Left lung (tissue), 10 donors: Measurements from ENCODE around the gene M1AP. TPM values are rescaled to one million over a fixed set of nuclear protein-coding genes. Genes with fewer than 3 reads are reported as not detected.
A peak's percentile ranks its signal among the peaks of the same experiment; 100 is the strongest.
"Not testable (repeated sequence)": the region's sequence is repeated elsewhere in the genome, so short reads cannot be mapped to it uniquely, and the experiment has no call there.

ENCODE experiments used
- ATAC-seq: fragments of 200-7000 bp; cut with Tn5 transposase; one replicate; pipeline ENCODE4 v1.9.1; 2020; ENCODE audit warnings: moderate library complexity
- DNase-seq, 4 donors: peaks; one replicate each; pipeline ENCODE4 v3.0.0-alpha.2; 2013 to 2020
- H3K27ac ChIP-seq, 2 donors: fragments of 200-600 bp; sonication (generic) in 1 of 2; one replicate each; pipeline versions ENCODE4 v1.5.0 to v1.8.0; 2020 to 2021
- H3K27me3 ChIP-seq, 2 donors: fragments of 200-600 bp; sonication (generic) in 1 of 2; one replicate each; pipeline versions ENCODE4 v1.5.0 to v1.8.0; 2020 to 2021
- H3K36me3 ChIP-seq, 2 donors: fragments of 200-600 bp; sonication (generic) in 1 of 2; one replicate each; pipeline versions ENCODE4 v1.5.0 to v1.8.0; 2020 to 2021
- H3K4me1 ChIP-seq, 2 donors: fragments of 200-600 bp; one replicate each; pipeline ENCODE4 v1.8.0; 2021
- H3K4me3 ChIP-seq, 2 donors: fragments of 200-600 bp; sonication (generic) in 1 of 2; one replicate each; pipeline versions ENCODE4 v1.5.0 to v1.8.0; 2020 to 2021; ENCODE audit warnings: mild to moderate bottlenecking in 1 of 2
- H3K9me3 ChIP-seq, 2 donors: fragments of 200-600 bp; sonication (generic) in 1 of 2; one replicate each; pipeline versions ENCODE4 v1.5.0 to v1.8.0; 2020 to 2021
- intact Hi-C, 2 donors: fragments of 100-400 bp; cut with DNase I; formaldehyde crosslinking; loops; one replicate each; pipeline versions ENCODE4 v1.11.2 to v1.14.2; 2022
- polyA plus RNA-seq, 6 donors: library from polyadenylated mRNA; unstranded; fragments of 120-200 nt; gene quantifications; one replicate each; pipeline ENCODE4 v1.2.1, GENCODE V29; 2013; ENCODE audit not compliant: insufficient read length in 6 of 6
- total RNA-seq, 2 donors: library from RNA; stranded (reverse); fragmentation: NEBNext Ultra II Directional; extraction: Animal tissue kit (Norgen Biotek cat#: 25700); gene quantifications; one replicate each; pipeline ENCODE4 v1.2.1, GENCODE V29; 2021
- TF ChIP-seq, protein P1 (sequence below), 2 donors: fragments of 200-600 bp; sonication (generic) in 1 of 2; IDR thresholded peaks; one replicate each; pipeline versions ENCODE4 v1.5.0 to v1.8.0; 2021; ENCODE audit warnings: antibody characterized with exemption in 2 of 2
- donor health status: DM: no; HTN: yes; CAD: no.
- donor health status: DM: no; HTN: no; CAD: no.

Gene M1AP
- total and polyA plus RNA-seq, 8 donors = 0.14 to 1.1 (median 0.36) TPM

DNA sequence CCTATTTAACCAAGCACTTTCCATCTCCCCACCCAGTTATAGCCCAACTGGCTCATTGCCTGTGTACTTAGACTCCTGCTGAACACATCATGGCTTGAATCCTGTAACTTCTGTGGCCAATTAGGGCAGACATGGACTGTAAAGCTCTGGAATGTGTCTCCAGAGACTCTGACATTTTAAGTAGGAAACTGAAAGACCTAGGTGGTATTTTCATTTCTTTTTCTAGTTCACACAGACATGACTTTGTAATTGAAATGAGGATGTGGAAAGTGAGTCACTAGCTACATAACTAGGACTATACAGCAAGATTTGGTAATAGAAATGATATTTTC, 81.4 kb downstream of the M1AP start:
- DNase-seq (no peak), ATAC-seq (peak; percentile 19)
- Histone ChIP-seq H3K9me3 (no peaks in the 10 kb centered on the region), H3K4me3 (no peak overlapping the region), H3K27me3 (no peaks in the 10 kb centered on the region), H3K36me3 (no peaks in the 10 kb centered on the region), H3K27ac (no peak overlapping the region), H3K4me1 (peaks cover 0 to 20% of the 10 kb centered on the region in 2 donors)
- intact Hi-C loops = no loop called here
- TF ChIP-seq, protein P1, sequence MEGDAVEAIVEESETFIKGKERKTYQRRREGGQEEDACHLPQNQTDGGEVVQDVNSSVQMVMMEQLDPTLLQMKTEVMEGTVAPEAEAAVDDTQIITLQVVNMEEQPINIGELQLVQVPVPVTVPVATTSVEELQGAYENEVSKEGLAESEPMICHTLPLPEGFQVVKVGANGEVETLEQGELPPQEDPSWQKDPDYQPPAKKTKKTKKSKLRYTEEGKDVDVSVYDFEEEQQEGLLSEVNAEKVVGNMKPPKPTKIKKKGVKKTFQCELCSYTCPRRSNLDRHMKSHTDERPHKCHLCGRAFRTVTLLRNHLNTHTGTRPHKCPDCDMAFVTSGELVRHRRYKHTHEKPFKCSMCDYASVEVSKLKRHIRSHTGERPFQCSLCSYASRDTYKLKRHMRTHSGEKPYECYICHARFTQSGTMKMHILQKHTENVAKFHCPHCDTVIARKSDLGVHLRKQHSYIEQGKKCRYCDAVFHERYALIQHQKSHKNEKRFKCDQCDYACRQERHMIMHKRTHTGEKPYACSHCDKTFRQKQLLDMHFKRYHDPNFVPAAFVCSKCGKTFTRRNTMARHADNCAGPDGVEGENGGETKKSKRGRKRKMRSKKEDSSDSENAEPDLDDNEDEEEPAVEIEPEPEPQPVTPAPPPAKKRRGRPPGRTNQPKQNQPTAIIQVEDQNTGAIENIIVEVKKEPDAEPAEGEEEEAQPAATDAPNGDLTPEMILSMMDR (IDR thresholded peaks at IDR 0.05) = no peak

DNA sequence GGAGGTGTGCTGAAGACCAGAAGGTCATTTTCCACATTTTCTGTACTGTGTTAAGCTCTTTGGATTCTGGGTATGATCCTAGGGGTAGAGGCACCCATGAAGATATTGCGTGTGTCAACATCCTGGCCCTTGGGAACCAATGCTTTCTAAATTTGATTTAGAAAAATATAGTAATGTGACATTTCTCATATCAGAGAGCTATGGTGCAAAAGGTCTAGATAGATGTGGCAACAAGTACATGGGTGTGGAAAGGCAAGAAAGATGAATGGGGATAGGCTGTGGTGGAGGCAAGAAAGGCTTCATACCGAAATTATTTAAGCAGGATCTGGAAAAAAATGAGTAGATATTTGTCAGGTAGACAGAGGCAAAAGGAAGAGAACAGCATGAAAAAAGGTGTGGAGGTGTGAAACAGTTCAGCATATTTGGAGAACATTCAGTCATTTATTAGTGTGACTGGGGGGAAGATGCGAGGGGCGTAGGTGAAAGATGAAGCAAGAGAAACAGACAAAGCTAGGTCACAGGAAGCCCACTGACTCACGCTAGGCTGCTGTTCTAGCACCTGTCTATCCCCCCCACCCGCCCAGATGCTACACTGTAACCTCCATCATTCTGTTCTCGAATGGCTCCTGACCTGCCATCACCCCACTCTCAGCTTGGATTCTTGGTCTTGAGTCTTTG, 81.9 kb downstream of the M1AP start:
- Histone ChIP-seq H3K27me3 (no peaks in the 10 kb centered on the region), H3K36me3 (no peaks in the 10 kb centered on the region), H3K4me3 (no peak overlapping the region), H3K27ac (no peak overlapping the region), H3K9me3 (no peaks in the 10 kb centered on the region), H3K4me1 (peaks cover 0 to 20% of the 10 kb centered on the region in 2 donors)
- TF ChIP-seq, protein P1 (IDR thresholded peaks at IDR 0.05) = no peak
- intact Hi-C loops = no loop called here
- ATAC-seq (no peak), DNase-seq (no peak)

DNA sequence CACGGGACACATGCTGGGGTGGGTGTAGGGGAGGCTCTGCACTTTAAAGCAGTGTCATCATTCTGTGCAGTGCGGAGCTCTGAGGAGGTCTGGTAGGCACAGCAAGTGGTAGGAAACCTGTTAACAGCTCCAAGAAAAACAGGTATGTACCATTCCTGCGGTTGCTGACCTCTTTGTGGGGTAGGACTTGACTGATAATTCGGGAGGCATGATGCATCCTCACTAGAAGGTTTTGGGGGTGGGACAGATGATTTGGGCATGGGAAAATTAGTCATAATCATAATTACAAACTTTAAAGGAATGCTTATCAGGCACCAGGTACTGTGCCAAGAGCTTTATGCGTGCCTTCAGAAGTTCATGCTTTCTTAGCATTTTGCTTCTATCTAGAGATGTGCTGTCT, 83.9 kb downstream of the M1AP start:
- Histone ChIP-seq H3K4me3 (no peak overlapping the region), H3K36me3 (no peaks in the 10 kb centered on the region), H3K27ac (no peak overlapping the region), H3K27me3 (peaks cover 0 to 7% of the 10 kb centered on the region in 2 donors), H3K9me3 (no peaks in the 10 kb centered on the region), H3K4me1 (peaks cover 0 to 20% of the 10 kb centered on the region in 2 donors)
- TF ChIP-seq, protein P1 (IDR thresholded peaks at IDR 0.05) = no peak
- DNase-seq (no peak), ATAC-seq (no peak)
- intact Hi-C loops = no loop called here

DNA sequence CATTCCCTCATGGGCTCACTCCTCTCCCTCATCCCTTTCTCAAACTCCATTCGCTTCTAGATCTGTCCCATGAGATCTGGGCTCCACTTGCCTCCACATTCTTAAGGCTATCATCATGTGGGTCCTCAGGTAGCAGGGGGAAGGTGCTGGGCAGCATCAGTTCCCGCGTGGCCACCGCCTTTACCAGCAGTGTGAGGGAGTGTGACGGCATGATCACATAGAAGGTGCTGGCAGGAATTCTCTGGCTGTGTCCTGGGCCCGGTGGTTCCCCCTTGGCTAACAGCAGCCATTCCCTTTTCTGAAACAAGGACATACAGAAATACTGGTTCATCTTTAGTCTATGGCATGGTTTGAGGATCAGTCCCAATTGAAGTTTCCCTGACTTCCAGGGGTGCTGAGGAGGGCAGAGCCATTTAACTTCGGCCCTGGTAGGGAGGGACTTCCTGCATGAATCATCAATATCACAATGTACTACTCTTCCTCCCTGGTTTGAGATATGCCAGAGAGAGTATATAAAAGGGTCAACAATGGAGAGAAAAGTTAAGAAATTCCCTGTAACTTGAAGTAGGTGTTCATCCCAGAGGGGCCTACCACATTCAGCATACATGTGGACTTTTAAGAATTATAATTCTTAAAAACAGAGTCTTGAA, 85.9 kb downstream of the M1AP start:
- Histone ChIP-seq H3K27me3 (peaks cover 0 to 7% of the 10 kb centered on the region in 2 donors), H3K4me1 (peaks cover 0 to 27% of the 10 kb centered on the region in 2 donors), H3K36me3 (no peaks in the 10 kb centered on the region), H3K4me3 (no peak overlapping the region), H3K9me3 (no peaks in the 10 kb centered on the region), H3K27ac (no peak overlapping the region)
- no peak for ATAC-seq
- intact Hi-C loops = no loop called here
- no peak for DNase-seq
- TF ChIP-seq, protein P1 (IDR thresholded peaks at IDR 0.05) = no peak

DNA sequence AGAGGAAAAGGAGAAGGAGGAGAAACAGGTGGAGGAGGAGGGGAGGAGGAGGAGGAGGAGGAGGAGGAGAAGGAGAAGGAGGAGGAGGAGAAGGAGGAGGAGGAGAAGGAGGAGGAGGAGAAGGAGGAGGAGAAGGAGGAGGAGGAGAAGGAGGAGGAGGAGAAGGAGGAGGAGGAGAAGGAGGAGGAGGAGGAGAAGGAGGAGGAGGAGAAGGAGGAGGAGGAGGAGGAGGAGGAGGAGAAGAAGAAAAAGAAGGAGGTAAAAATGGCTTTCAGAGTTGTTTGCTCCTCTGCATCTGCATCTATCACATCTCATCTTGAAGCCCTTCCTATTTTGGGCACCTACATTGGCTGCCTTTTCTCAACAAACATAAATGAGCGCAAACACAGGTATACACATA, 87.1 kb downstream of the M1AP start:
- H3K27me3 ChIP-seq, ATAC-seq: not testable (repeated sequence)

More for the DNA sequence above, 87.1 kb downstream of the M1AP start:
- H3K27ac ChIP-seq, H3K4me3 ChIP-seq, H3K9me3 ChIP-seq, DNase-seq, intact Hi-C loops: not testable (repeated sequence)
- Histone ChIP-seq H3K36me3 (peaks cover 0 to 11% of the 10 kb centered on the region in 2 donors), H3K4me1 (peaks cover 0 to 27% of the 10 kb centered on the region in 2 donors)
